ENCODE results near the gene STX17. TPM values are rescaled to one million over a fixed set of nuclear protein-coding genes. Genes with fewer than 3 reads are reported as not detected.
"Not testable (repeated sequence)": the region's sequence is repeated elsewhere in the genome, so short reads cannot be mapped to it uniquely, and the experiment has no call there.

Gene STX17
- total RNA-seq, 1 donor from 2014 or later: 25.1 TPM

DNA sequence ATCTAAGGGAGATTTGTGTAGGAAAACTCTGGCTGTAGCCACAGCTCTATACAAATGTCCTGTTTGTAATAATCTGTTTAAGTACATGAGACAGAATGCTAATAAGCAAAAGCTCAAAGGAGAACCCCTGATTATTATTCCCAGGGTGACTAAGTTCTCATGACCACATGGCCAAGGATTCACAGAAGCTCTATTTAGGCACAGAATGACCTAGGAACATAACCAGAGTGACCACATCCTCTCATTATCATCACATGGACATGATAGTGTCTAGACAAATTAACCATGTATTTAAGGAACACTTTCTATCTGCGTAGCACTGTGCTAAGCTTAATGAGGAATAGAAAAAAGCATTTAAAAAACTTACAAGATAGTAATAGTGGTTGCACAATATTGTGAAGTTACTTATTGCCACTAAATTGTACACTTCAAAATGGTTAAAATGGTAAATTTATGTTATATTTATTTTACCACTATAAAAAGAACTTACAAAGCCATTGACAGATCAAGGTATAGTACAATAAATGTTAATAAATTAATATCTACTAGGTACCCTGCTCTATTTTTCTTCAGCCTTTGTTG, 56.3 kb downstream of the STX17 start:
- intact Hi-C loops (cut with micrococcal nuclease): no loop called here
- DNase-seq (no peak), ATAC-seq (no peak)

DNA sequence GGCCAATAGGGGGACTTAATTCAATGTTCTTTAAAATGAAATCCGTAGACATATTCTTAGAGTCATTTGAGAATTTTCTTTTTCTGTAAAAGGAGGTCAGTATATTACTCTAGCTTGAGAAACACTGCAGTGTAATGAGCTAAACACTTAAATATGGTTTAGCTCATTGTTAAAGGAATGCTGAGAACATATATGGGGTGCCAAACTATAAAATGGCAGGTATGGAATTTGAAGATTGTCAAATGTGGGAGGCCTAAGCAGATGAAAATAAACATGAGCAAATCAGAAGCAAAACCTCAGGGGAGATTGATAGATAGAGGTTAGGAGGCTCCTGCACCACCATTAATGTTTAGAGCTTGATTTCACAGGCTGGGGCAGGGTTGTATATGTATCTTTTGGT, 57.9 kb downstream of the STX17 start:
- intact Hi-C loops (cut with micrococcal nuclease): no loop called here
- no peak for DNase-seq
- ATAC-seq: no peak

- intact Hi-C loops (cut with micrococcal nuclease): no loop called here
- DNase-seq: no peak
- no peak for ATAC-seq
These were observed 59.5 kb downstream of the STX17 start for GRCh38 chr9:99966001-99966400.

DNA sequence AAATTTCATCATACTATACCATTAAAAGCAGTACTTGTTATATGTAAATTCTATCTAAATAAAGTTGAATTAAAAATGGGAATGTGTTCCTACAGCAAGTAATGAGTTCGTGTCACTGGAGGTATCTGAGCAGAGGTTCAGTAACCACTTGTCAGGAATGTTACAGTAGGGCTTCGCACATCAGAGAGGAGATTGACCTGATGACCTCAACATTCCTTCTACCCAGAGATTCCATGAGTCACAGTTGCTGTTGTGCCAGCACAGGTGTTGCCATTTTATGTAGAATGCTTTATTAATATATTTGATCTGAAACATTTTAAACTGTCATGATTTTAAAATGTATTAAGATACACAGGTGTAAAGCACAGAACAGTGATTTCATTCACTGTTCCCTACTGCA, 60.3 kb downstream of the STX17 start:
- ATAC-seq: no peak
- intact Hi-C loops (cut with micrococcal nuclease): no loop called here
- DNase-seq: no peak

DNA sequence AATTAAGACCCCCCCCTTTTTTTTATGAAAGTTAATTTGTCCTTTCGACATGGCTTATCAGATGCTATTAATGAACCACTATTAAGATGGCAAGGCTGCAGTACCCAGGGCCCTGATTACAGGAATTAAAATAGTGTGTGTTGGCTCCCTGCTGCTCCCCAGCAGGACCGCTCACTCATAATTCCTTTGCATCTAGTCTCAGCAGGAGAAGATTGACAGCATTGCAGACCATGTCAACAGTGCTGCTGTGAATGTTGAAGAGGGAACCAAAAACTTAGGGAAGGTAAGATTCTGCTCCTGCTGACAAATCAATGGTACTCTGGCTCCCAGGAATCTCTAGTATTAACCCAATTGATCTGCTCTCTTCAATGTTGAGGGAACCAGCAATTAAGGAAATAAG, 61.0 kb downstream of the STX17 start:
- no peak for ATAC-seq
- DNase-seq: no peak
- intact Hi-C loops (cut with micrococcal nuclease): no loop called here

- ATAC-seq (no peak), DNase-seq (no peak)
- intact Hi-C loops (cut with micrococcal nuclease): no loop called here
These were observed 64.0 kb downstream of the STX17 start for GRCh38 chr9:99970481-99970880.

- intact Hi-C loops (cut with micrococcal nuclease): no loop called here
- no peak for DNase-seq
- ATAC-seq: no peak
These were observed 65.0 kb downstream of the STX17 start for GRCh38 chr9:99971410-99971809.

DNA sequence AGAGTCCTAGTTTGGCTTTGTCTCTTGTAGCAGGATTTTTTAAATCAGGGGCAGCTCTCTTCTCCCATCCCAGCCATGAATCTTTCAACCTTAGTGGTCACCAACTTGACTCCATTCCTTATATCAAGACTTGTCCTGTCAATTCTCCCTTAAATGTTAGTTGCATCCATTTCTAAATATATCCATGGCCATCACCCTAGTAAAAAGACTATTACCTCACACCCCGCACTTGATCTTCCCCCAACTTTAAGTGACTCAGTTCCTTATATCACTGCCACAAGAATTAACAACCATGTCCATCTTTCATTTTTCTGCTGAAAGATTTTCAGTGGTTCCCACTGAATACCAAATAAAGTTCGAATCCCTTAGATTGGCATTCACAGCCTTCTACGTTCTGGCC, 67.0 kb downstream of the STX17 start:
- intact Hi-C loops (cut with micrococcal nuclease): no loop called here
- no peak for ATAC-seq
- no peak for DNase-seq

DNA sequence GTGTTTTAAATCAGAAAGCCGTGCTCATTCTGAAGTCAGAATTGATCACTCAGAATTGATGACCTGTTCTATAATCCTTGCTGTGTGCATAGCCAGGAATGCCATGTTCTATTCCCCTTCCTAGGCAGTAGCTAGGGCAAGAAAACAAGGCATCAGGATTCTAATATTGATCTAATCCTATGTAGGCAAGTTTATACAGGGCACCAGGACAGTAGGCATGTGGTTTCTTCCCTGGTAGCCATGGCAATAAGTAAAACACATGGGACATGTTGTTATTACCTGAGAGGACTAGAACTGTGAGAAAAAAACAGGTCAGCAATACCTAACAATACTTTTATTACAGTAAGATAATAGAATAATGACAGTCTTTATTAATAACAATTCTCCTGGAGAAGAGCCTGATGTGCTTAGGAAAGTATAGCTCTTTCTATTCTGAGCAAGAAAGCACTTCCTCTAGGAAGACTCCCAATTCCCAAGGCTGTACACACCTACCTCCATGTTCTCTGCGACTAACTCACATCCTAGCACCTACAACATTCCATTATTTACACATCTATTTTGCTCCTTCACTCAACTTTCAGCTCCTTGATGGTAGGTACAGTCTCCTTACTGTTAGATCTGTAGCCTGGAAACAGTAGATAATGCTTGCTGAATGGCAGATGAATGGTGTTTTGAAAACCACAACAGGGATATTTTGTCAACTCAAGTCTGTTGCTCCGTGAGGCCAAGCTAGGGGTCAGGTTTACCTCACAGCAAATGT, 70.8 kb downstream of the STX17 start:
- DNase-seq (no peak), ATAC-seq (no peak)
- intact Hi-C loops (cut with micrococcal nuclease): no loop called here

DNA sequence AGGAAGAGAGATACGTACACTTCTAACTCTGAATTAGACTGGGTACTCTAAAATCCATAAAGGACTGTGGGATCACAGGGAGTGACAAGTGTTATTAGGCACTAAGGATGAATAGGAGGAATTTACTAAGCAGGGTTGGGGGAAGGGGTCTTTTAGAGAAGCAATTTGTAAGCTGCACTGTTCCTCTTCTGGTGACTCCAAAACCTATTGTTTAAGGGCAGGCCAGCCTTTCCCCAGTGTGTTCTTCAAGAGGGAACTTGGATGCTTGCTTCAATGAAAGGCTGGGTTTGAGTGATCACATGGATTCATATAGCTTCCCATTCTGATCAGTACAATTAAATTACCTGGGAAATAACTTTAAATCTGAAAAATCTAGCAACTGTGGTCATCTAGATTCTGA, 71.8 kb downstream of the STX17 start:
- intact Hi-C loops (cut with micrococcal nuclease): no loop called here
- no peak for DNase-seq
- ATAC-seq: no peak

- intact Hi-C loops (cut with micrococcal nuclease): no loop called here
- ATAC-seq (no peak), DNase-seq (no peak)
These were observed 74.1 kb downstream of the STX17 start for GRCh38 chr9:99980598-99980997.

GRCh38 chr9:99986642-99987041, 80.2 kb downstream of the STX17 start:
- intact Hi-C loops (cut with micrococcal nuclease): no loop called here
- no peak for DNase-seq
- ATAC-seq: no peak

DNA sequence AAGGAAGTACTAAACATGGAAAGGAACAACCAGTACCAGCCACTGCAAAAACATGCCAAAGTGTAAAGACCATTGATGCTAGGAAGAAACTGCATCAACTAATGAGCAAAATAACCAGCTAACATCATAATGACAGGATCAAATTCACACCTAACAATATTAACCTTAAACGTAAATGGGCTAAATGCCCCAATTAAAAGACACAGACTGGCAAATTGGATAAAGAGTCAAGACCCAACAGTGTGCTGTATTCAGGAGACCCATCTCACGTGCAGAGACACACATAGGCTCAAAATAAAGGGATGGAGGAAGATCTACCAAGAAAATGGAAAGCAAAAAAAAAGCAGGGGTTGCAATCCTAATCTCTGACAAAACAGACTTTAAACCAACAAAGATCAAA, 84.1 kb downstream of the STX17 start:
- DNase-seq; intact Hi-C loops (cut with micrococcal nuclease); ATAC-seq: not testable (repeated sequence)

DNA sequence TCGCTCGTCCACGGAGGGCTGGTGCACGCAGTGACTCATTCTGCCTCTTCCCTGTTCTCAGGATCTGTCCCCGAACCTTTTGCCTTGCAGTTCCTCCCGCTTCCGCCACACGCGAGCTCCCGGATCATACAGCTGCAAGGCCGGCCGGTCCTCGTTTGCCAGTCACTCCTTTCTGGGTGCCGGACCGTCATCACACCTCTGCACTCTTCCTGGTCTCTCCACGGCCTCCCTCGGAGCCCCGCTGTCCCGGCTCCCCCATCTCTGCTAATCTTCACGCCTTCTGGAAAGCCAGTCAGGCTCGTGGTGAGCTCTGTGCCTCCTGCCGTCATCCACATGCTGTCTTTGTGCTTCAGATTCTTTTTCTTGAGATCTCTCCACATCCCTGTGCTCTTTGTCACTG, 91.8 kb downstream of the STX17 start:
- intact Hi-C loops (cut with micrococcal nuclease): no loop called here
- peak; percentile 25 for DNase-seq
- ATAC-seq: no peak

DNA sequence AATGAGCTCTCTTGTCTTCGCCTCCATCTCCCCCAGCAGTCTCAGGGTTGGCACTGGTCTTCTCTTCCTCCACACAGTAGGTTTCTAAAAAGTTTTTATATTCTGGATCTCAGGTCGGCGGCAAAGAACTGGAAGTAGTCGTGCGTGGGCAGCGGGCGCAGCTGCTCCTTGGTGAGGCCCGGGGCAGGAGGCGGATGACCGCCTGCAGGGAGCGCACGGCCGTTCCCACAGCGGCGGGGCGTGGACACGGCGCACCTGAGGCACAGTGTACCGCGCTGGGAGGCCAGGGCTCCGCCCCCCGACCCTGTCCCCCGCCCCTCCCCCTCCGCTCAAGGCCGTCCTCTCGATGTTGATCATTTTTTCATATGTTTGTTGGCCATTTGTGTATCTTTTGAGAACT, 92.4 kb downstream of the STX17 start:
- ATAC-seq (no peak), DNase-seq (no peak)
- intact Hi-C loops (cut with micrococcal nuclease): no loop called here

DNA sequence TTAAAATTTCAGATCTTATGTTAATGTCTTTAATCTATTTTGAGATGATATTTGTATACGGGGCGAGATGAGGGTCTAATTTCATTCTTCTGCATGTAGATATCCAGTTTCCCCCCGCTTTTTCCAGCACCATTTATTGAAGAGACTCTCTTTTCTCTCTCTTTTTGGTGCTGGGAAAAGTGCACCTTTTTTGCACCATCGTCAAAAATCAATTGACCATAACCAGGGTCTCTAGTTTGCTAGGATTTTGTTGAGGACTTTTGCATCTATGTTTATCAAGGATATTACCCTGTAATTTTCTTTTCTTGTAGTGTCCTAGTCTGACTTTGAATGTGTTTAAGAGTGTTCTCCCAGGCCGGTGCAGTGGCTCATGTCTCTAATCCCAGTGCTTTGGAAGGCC, 93.3 kb downstream of the STX17 start:
- DNase-seq: no peak
- no peak for ATAC-seq
- intact Hi-C loops (cut with micrococcal nuclease): no loop called here

- ATAC-seq: no peak
- no peak for DNase-seq
- intact Hi-C loops (cut with micrococcal nuclease): no loop called here
These were observed 104.7 kb downstream of the STX17 start for GRCh38 chr9:100011062-100011681.

DNA sequence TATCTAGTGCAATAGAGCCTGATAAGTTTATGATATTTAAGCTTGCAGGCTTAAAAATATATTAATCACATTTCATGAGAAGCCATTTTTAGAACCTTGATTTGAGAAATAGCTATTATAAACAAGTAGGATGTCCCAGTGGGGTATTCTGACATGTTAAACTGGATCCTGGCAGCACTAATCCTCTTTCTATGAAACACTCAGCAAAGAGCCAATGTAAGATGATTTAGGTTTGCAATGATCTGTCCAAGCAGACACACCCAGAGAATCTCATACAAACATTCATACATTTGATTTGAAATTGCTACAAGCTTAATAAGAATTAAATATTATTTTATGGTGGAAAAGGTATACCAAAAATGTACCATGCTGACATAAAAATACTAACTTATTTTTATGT, 105.8 kb downstream of the STX17 start:
- intact Hi-C loops (cut with micrococcal nuclease): no loop called here
- DNase-seq (no peak), ATAC-seq (no peak)

- intact Hi-C loops (cut with micrococcal nuclease): no loop called here
- no peak for DNase-seq
- no peak for ATAC-seq
These were observed 107.1 kb downstream of the STX17 start for GRCh38 chr9:100013573-100013972.

DNA sequence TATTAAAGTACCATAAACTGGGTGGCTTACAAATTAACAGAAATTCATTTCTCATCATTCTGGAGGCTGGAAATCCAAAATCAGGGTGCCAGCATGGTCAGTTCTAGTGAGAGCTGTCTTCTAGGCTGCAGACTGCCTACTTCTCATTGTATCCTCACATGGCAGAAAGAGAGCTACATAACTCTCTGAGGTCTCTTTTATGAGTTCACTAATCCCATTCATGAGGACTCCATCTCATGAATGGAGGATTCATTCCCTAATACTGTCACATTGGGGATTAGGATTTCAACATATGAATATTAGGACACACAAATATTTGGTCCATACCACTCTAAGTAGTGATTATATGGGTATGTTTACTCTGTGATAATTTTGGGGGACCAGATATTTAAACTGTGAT, 108.4 kb downstream of the STX17 start:
- DNase-seq: no peak
- intact Hi-C loops (cut with micrococcal nuclease): no loop called here

GRCh38 chr9:100019541-100019940, 113.1 kb downstream of the STX17 start:
- intact Hi-C loops (cut with micrococcal nuclease): no loop called here
- no peak for ATAC-seq
- no peak for DNase-seq

More for the DNA sequence above, 108.4 kb downstream of the STX17 start:
- ATAC-seq: no peak

Data from left ventricle myocardium superior (tissue), 1 donor.